Breast epithelium (tissue), 4 donors: ENCODE measurements around the gene PDS5A. TPM values are rescaled to one million over a fixed set of nuclear protein-coding genes. Genes with fewer than 3 reads are reported as not detected.

ENCODE experiments used
- DNase-seq, 2 donors: peaks; one replicate each; pipeline ENCODE4 v3.0.0-alpha.2; 2019; ENCODE audit warnings: low spot score in 2 of 2
- H3K27ac ChIP-seq, 2 donors: fragments of 200-600 bp; sonication (generic) in 1 of 2; one replicate each; pipeline ENCODE4 v1.5.1; 2016 to 2019; ENCODE audit warnings: mild to moderate bottlenecking in 1 of 2
- H3K27me3 ChIP-seq, 2 donors: fragments of 200-600 bp; sonication (generic) in 1 of 2; one replicate each; pipeline versions ENCODE4 v1.5.1 to v1.6.0; 2017 to 2019; ENCODE audit warnings: control low read depth in 1 of 2, mild to moderate bottlenecking in 1 of 2
- H3K36me3 ChIP-seq: fragments of 200-600 bp; one replicate; pipeline ENCODE4 v1.5.1; 2019
- H3K4me1 ChIP-seq, 2 donors: fragments of 200-600 bp; sonication (generic); one replicate each; pipeline ENCODE4 v1.5.1; 2016 to 2019; ENCODE audit warnings: control low read depth in 1 of 2
- H3K4me3 ChIP-seq, 3 donors: fragments of 200-600 bp; sonication (generic); 1 replicate in 2 of 3; 2 replicates in 1 of 3; pipeline ENCODE4 v1.5.1; 2016 to 2019; ENCODE audit warnings: mild to moderate bottlenecking in 3 of 3, moderate library complexity in 2 of 3
- H3K9me3 ChIP-seq, 2 donors: fragments of 200-600 bp; sonication (generic) in 1 of 2; one replicate each; pipeline ENCODE4 v1.5.1; 2016 to 2019; ENCODE audit warnings: control low read depth in 1 of 2
- CTCF ChIP-seq, 3 donors: fragments of 450-650 bp; IDR thresholded peaks; one replicate each; pipeline ENCODE4 v1.5.1; 2016 to 2017; ENCODE audit warnings: antibody characterized with exemption in 3 of 3, mild to moderate bottlenecking in 3 of 3, moderate library complexity in 3 of 3
- POLR2A ChIP-seq: fragments of 450-650 bp; IDR thresholded peaks from one replicate; pipeline ENCODE4 v1.6.1; 2016; ENCODE audit warnings: antibody characterized with exemption, mild to moderate bottlenecking, moderate library complexity
- POLR2AphosphoS5 ChIP-seq, 3 donors: sonication (generic); formaldehyde crosslinking; IDR thresholded peaks; one replicate each; pipeline ENCODE4 v1.6.1; 2017; ENCODE audit warnings: antibody characterized with exemption in 3 of 3
- intact Hi-C: fragments of 100-400 bp; cut with DNase I; formaldehyde crosslinking; loops from one replicate; pipeline ENCODE4 v1.15.1; 2023; ENCODE audit warnings: low total_unique reads
- total RNA-seq, 3 donors: library from RNA; depleted of rRNA; stranded (reverse); fragments of >200 nt; gene quantifications; one replicate each; pipeline ENCODE4 v1.1.0, GENCODE V29; 2016

PDS5A gene
- total RNA-seq, 3 donors from 2014 or later: 69.9 to 106 (median 82.9) TPM

- Histone ChIP-seq H3K4me3 (no peak overlapping the region), H3K27me3 (no peaks in the 10 kb centered on the region), H3K4me1 (no peaks in the 10 kb centered on the region), H3K9me3 (no peaks in the 10 kb centered on the region), H3K36me3 (no peaks in the 10 kb centered on the region), H3K27ac (no peak overlapping the region)
- TF ChIP-seq CTCF (IDR thresholded peaks at IDR 0.05) (no peak), POLR2AphosphoS5 (IDR thresholded peaks at IDR 0.05) (no peak), POLR2A (no peak)
- no peak for DNase-seq
- intact Hi-C loops: no loop called here
Observed at GRCh38 chr4:39987485-39987884, 9.8 kb upstream of the PDS5A start.

GRCh38 chr4:39978904-39979303 lies 1.2 kb upstream of the PDS5A start:
- Histone ChIP-seq H3K27ac (no peak overlapping the region), H3K4me1 (peaks cover 0 to 8% of the 10 kb centered on the region in 2 donors), H3K36me3 (no peaks in the 10 kb centered on the region), H3K9me3 (no peaks in the 10 kb centered on the region), H3K4me3 (no peak overlapping the region), H3K27me3 (no peaks in the 10 kb centered on the region)
- TF ChIP-seq POLR2AphosphoS5 (IDR thresholded peaks at IDR 0.05): no peak
- no peak for TF ChIP-seq CTCF (IDR thresholded peaks at IDR 0.05)
- TF ChIP-seq POLR2A: no peak
- intact Hi-C loops: loop anchor here (10.0 kb wide), 2 partner anchors 284 to 514 kb away; partner anchors contain the start of gene UBE2K
- no peak for DNase-seq

GRCh38 chr4:39978378-39978775 lies 666 bp upstream of the PDS5A start:
- no peak for TF ChIP-seq POLR2A
- no peak for TF ChIP-seq POLR2AphosphoS5 (IDR thresholded peaks at IDR 0.05)
- TF ChIP-seq CTCF (IDR thresholded peaks at IDR 0.05): no peak
- H3K27me3 ChIP-seq: no peaks in the 10 kb centered on the region
- H3K36me3 ChIP-seq: no peaks in the 10 kb centered on the region
- H3K4me3 ChIP-seq: peak overlapping the region; percentile 93 to 97 (median 96)
- H3K4me1 ChIP-seq: peaks cover 0 to 8% of the 10 kb centered on the region in 2 donors
- DNase-seq: no peak
- peak overlapping the region; percentile 94 to 97 for H3K27ac ChIP-seq
- intact Hi-C loops: loop anchor here (10.0 kb wide), 2 partner anchors 284 to 514 kb away; partner anchors contain the start of gene UBE2K
- no peaks in the 10 kb centered on the region for H3K9me3 ChIP-seq

- Histone ChIP-seq H3K9me3 (no peaks in the 10 kb centered on the region), H3K27me3 (no peaks in the 10 kb centered on the region), H3K36me3 (no peaks in the 10 kb centered on the region), H3K4me3 (peak overlapping the region; percentile 93 to 97 (median 96)), H3K4me1 (peaks cover 0 to 8% of the 10 kb centered on the region in 2 donors), H3K27ac (peak overlapping the region; percentile 94 to 97)
- TF ChIP-seq POLR2AphosphoS5 (IDR thresholded peaks at IDR 0.05) (no peak), POLR2A (no peak), CTCF (IDR thresholded peaks at IDR 0.05) (no peak)
- intact Hi-C loops: loop anchor here (10.0 kb wide), 2 partner anchors 282 to 512 kb away; partner anchors contain the start of gene UBE2K
- peak in 1 of 2 donors; percentile 18 for DNase-seq
Observed at GRCh38 chr4:39976945-39977488, 694 bp downstream of the PDS5A start.

- DNase-seq: peak; percentile 59 to 64
- intact Hi-C loops: loop anchor here (10.0 kb wide), 2 partner anchors 282 to 512 kb away; partner anchors contain the start of gene UBE2K
- TF ChIP-seq POLR2AphosphoS5 (IDR thresholded peaks at IDR 0.05) (peak in 1 of 3 donors; percentile 41), CTCF (IDR thresholded peaks at IDR 0.05) (peak; percentile 66 to 89 (median 86)), POLR2A (no peak)
- Histone ChIP-seq H3K4me1 (peaks cover 0 to 8% of the 10 kb centered on the region in 2 donors), H3K9me3 (no peaks in the 10 kb centered on the region), H3K27ac (peak overlapping the region; percentile 94 to 97), H3K36me3 (no peaks in the 10 kb centered on the region), H3K27me3 (no peaks in the 10 kb centered on the region), H3K4me3 (peak overlapping the region; percentile 93 to 97 (median 96))
Observed at GRCh38 chr4:39976141-39976944, 1.4 kb downstream of the PDS5A start.
